Suprapubic skin (tissue), 4 donors: ENCODE measurements around the gene TOR1A.

ENCODE experiments used
- CTCF ChIP-seq, 2 donors: fragments of 200-600 bp in 1 of 2; fragments of 450-650 bp in 1 of 2; sonication (generic) in 1 of 2; IDR thresholded peaks; one replicate each; pipeline ENCODE4 v1.5.1; 2016 to 2019; ENCODE audit warnings: antibody characterized with exemption in 2 of 2, mild to moderate bottlenecking in 1 of 2, moderate library complexity in 1 of 2
- EP300 ChIP-seq: sonication (generic); formaldehyde crosslinking; IDR thresholded peaks from one replicate; pipeline ENCODE4 v1.6.1; 2017; ENCODE audit warnings: antibody characterized with exemption
- POLR2A ChIP-seq, 2 donors: fragments of 450-650 bp; IDR thresholded peaks; one replicate each; pipeline ENCODE4 v1.6.1; 2017; ENCODE audit warnings: antibody characterized with exemption in 2 of 2, mild to moderate bottlenecking in 2 of 2, moderate library complexity in 2 of 2
- POLR2AphosphoS5 ChIP-seq, 3 donors: sonication (generic); formaldehyde crosslinking; IDR thresholded peaks; one replicate each; pipeline ENCODE4 v1.6.1; 2017; ENCODE audit warnings: antibody characterized with exemption in 3 of 3

DNA sequence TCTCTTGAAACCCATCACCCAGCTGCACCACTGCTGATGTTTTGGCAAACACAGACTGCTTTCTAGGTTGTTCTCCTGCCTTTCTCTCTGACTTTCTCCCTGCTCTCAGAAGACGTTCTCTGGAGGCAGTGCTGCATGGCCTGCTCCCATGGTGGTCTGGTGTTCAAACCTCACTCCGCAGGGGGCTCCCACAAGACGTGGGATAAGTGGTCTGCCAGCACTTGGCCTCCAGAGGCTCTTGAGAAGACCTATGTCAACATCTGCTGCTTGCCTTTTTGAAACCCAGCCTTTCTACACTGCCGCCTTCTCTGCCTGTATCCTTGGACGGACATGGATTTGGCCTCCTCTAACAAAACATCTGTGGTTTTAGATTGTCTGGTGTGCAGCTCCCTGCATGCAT, 27.9 kb upstream of the TOR1A start:
- TF ChIP-seq CTCF (IDR thresholded peaks at IDR 0.05) (no peak), POLR2A (IDR thresholded peaks at IDR 0.05) (no peak), POLR2AphosphoS5 (IDR thresholded peaks at IDR 0.05) (no peak), EP300 (no peak)
